ENCODE data around the gene KNG1.
"Not testable (repeated sequence)": the region's sequence is repeated elsewhere in the genome, so short reads cannot be mapped to it uniquely, and the experiment has no call there.

Gene KNG1

GRCh38 chr3:186717039-186717457 is at the start of gene KNG1:
KNG1 (plus strand) TSS chr3:186717359; CDS start chr3:186717543, 184 bp downstream.
- DNase-seq, result no peak

- DNase-seq, result no peak
Measured at GRCh38 chr3:186668426-186668825, 48.7 kb upstream of the KNG1 start.

- no peak for DNase-seq
Measured at GRCh38 chr3:186669378-186670084, 47.6 kb upstream of the KNG1 start.

- peak in 1 of 2 donors; percentile 36 for DNase-seq
Measured at GRCh38 chr3:186670155-186670554, 47.0 kb upstream of the KNG1 start.

- no peak for DNase-seq
Measured at GRCh38 chr3:186671051-186671450, 46.1 kb upstream of the KNG1 start.

- DNase-seq, result no peak
Measured at GRCh38 chr3:186678604-186679003, 38.6 kb upstream of the KNG1 start.

- no peak for DNase-seq
Measured at GRCh38 chr3:186679151-186679550, 38.0 kb upstream of the KNG1 start.

GRCh38 chr3:186680869-186681268 is 36.3 kb upstream of the KNG1 start:
- no peak for DNase-seq

- peak; percentile 4 to 80 for DNase-seq
Measured at GRCh38 chr3:186682812-186683211, 34.3 kb upstream of the KNG1 start.

- DNase-seq, result no peak
Measured at GRCh38 chr3:186683979-186684378, 33.2 kb upstream of the KNG1 start.

- DNase-seq, result not testable (repeated sequence)
Measured at GRCh38 chr3:186686475-186686874, 30.7 kb upstream of the KNG1 start.

GRCh38 chr3:186687120-186687651 is 30.0 kb upstream of the KNG1 start:
- DNase-seq, result no peak

- not testable (repeated sequence) for DNase-seq
Measured at GRCh38 chr3:186690304-186690703, 26.9 kb upstream of the KNG1 start.

GRCh38 chr3:186691676-186692075 is 25.5 kb upstream of the KNG1 start:
- no peak for DNase-seq

- no peak for DNase-seq
Measured at GRCh38 chr3:186693843-186694242, 23.3 kb upstream of the KNG1 start.

GRCh38 chr3:186694288-186695032 is 22.7 kb upstream of the KNG1 start:
- DNase-seq, result no peak

GRCh38 chr3:186696522-186696921 is 20.6 kb upstream of the KNG1 start:
- DNase-seq, result no peak

GRCh38 chr3:186697510-186697909 is 19.6 kb upstream of the KNG1 start:
- no peak for DNase-seq

GRCh38 chr3:186700267-186700666 is 16.9 kb upstream of the KNG1 start:
- DNase-seq, result no peak

GRCh38 chr3:186702451-186702850 is 14.7 kb upstream of the KNG1 start:
- DNase-seq, result not testable (repeated sequence)

GRCh38 chr3:186705882-186706780 is 11.0 kb upstream of the KNG1 start:
- no peak for DNase-seq

- DNase-seq, result no peak
Measured at GRCh38 chr3:186708983-186709679, 8.0 kb upstream of the KNG1 start.
